K562 (cell line): ENCODE data around the gene ANK2. TPM values are rescaled to one million over a fixed set of nuclear protein-coding genes. Genes with fewer than 3 reads are reported as not detected.

Source experiments
- EP400 ChIP-seq: fragments of 450-650 bp; IDR thresholded peaks from 2 replicates; pipeline ENCODE4 v1.6.1; 2017; ENCODE audit warnings: antibody characterized with exemption, mild to moderate bottlenecking, moderate library complexity
- MGA ChIP-seq: fragments of 450-650 bp; IDR thresholded peaks from 2 replicates; pipeline ENCODE4 v1.6.1; 2016; ENCODE audit warnings: mild to moderate bottlenecking, moderate library complexity
- POLR2A ChIP-seq: fragments of 450-650 bp; conservative IDR thresholded peaks from 2 replicates; pipeline ENCODE4 v1.6.1; 2016
- RBM14 ChIP-seq: fragments of 200-400 bp; formaldehyde crosslinking; IDR thresholded peaks from 2 replicates; pipeline ENCODE4 v1.6.1; 2018; ENCODE audit warnings: low read depth, mild to moderate bottlenecking, low read length, moderate library complexity, borderline replicate concordance; ENCODE audit not compliant: insufficient read depth
- SRSF1 ChIP-seq: fragments of 200-400 bp; formaldehyde crosslinking; IDR thresholded peaks from 2 replicates; pipeline ENCODE4 v1.6.1; 2017; ENCODE audit warnings: mild to moderate bottlenecking, low read depth, low read length, moderate library complexity
- TFAM ChIP-seq: fragments of 250-450 bp; sonication (Bioruptor Pico); conservative IDR thresholded peaks from 2 replicates; pipeline ENCODE4 v1.5.0; 2021; ENCODE audit warnings: mild to moderate bottlenecking, moderate library complexity
- polyA plus RNA-seq, 8 experiments: library from polyadenylated mRNA; depleted of rRNA in 4 of 8; stranded (reverse) in 5 of 8; unstranded in 3 of 8; fragments of >200 nt; fragmentation: Nextera tagmentation in 2 of 8; fragmentation: Illumina TruSeq in 1 of 8; extraction: Ambion mirVana in 2 of 8; extraction: Trizol in 1 of 8; gene quantifications; 2 replicates each; pipeline versions ENCODE4 v1.2.1 to v1.2.3, GENCODE V29; 2011 to 2014; ENCODE audit warnings: inconsistent platforms in 1 of 8, missing spikeins in 1 of 8
- total RNA-seq, 7 experiments: library from RNA; depleted of rRNA in 6 of 7; stranded (reverse); fragments of >200 nt in 6 of 7; fragmentation: Illumina TruSeq in 2 of 7; extraction: Trizol in 2 of 7; gene quantifications; 2 replicates each; pipeline versions ENCODE4 v1.2.1 to v1.2.3, GENCODE V29; 2011 to 2021; ENCODE audit warnings: low replicate concordance in 1 of 7

Gene ANK2
- total and polyA plus RNA-seq, 9 of the 15 experiments (the other 6 are each of a cell fraction or from before 2014, with no cell fraction given) = 0.07 to 0.24 TPM; not detected in 7

GRCh38 chr4:113358784-113359183 lies 309.3 kb downstream of the ANK2 start (continued):
- TF ChIP-seq MGA (no peak), EP400 (no peak), RBM14 (no peak), POLR2A (no peak), TFAM (CRISPR knock-in tag) (no peak), SRSF1 (no peak)
